Esophagus squamous epithelium (tissue), 4 donors: ENCODE measurements around the gene NHLRC2.

Source experiments
- POLR2A ChIP-seq, 4 donors: fragments of 450-650 bp; IDR thresholded peaks; one replicate each; pipeline ENCODE4 v1.6.1; 2017; ENCODE audit warnings: antibody characterized with exemption in 4 of 4, mild to moderate bottlenecking in 4 of 4, moderate library complexity in 3 of 4
- TF ChIP-seq, protein P1 (sequence below), 6 experiments: fragments of 450-650 bp in 4 of 6; fragments of 200-600 bp in 2 of 6; sonication (generic) in 2 of 6; IDR thresholded peaks; one replicate each; pipeline ENCODE4 v1.5.1; 2016 to 2019; ENCODE audit warnings: antibody characterized with exemption in 6 of 6, mild to moderate bottlenecking in 4 of 6, moderate library complexity in 4 of 6

DNA sequence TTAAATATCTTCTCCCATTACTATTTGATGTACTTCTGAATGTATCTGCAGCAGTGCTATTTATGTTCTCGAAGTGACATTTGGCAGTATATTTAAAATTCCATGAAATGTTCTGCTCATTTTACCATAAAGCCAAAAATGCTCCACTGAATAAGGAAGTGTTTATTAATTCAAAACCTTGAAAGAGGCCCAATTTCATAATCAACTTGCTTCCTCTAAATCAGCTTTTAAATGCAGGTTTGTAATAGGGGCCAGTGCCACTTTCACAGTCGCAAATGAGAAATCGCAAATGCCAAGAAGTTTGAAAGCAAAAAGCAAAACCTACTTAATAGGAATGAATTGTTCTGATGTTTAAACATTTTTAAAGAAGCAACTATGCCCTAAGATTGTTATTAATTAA lies 11.4 kb downstream of the NHLRC2 start:
- TF ChIP-seq, protein P1, sequence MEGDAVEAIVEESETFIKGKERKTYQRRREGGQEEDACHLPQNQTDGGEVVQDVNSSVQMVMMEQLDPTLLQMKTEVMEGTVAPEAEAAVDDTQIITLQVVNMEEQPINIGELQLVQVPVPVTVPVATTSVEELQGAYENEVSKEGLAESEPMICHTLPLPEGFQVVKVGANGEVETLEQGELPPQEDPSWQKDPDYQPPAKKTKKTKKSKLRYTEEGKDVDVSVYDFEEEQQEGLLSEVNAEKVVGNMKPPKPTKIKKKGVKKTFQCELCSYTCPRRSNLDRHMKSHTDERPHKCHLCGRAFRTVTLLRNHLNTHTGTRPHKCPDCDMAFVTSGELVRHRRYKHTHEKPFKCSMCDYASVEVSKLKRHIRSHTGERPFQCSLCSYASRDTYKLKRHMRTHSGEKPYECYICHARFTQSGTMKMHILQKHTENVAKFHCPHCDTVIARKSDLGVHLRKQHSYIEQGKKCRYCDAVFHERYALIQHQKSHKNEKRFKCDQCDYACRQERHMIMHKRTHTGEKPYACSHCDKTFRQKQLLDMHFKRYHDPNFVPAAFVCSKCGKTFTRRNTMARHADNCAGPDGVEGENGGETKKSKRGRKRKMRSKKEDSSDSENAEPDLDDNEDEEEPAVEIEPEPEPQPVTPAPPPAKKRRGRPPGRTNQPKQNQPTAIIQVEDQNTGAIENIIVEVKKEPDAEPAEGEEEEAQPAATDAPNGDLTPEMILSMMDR (IDR thresholded peaks at IDR 0.05), result no peak
- no peak for TF ChIP-seq POLR2A (IDR thresholded peaks at IDR 0.05)
